ENCODE measurements around the gene MEGF11. TPM values are rescaled to one million over a fixed set of nuclear protein-coding genes. Genes with fewer than 3 reads are reported as not detected.

Gene MEGF11
- total RNA-seq, 4 donors from 2014 or later, result not detected

- Histone ChIP-seq H3K4me3 (no peak overlapping the region), H3K4me1 (no peaks in the 10 kb centered on the region), H3K9me3 (no peaks in the 10 kb centered on the region), H3K36me3 (no peaks in the 10 kb centered on the region), H3K27me3 (no peaks in the 10 kb centered on the region), H3K27ac (no peak overlapping the region)
- no peak for TF ChIP-seq CTCF (IDR thresholded peaks at IDR 0.05)
- TF ChIP-seq POLR2A (IDR thresholded peaks at IDR 0.05), result no peak
- peak in 1 of 3 donors; percentile 27 for DNase-seq
Observed at GRCh38 chr15:66072616-66073361, 180.8 kb downstream of the MEGF11 start.

- Histone ChIP-seq H3K4me1 (no peaks in the 10 kb centered on the region), H3K9me3 (no peaks in the 10 kb centered on the region), H3K27me3 (no peaks in the 10 kb centered on the region), H3K36me3 (no peaks in the 10 kb centered on the region), H3K4me3 (no peak overlapping the region), H3K27ac (no peak overlapping the region)
- DNase-seq, result no peak
- TF ChIP-seq CTCF (IDR thresholded peaks at IDR 0.05) (no peak), POLR2A (IDR thresholded peaks at IDR 0.05) (no peak)
Observed at GRCh38 chr15:66071921-66072295, 181.6 kb downstream of the MEGF11 start.

- H3K4me1 ChIP-seq, result no peaks in the 10 kb centered on the region
- no peak overlapping the region for H3K27ac ChIP-seq
- H3K4me3 ChIP-seq, result no peak overlapping the region
- no peaks in the 10 kb centered on the region for H3K27me3 ChIP-seq
- no peaks in the 10 kb centered on the region for H3K9me3 ChIP-seq
- no peak for DNase-seq
- TF ChIP-seq CTCF (IDR thresholded peaks at IDR 0.05), result no peak
- no peak for TF ChIP-seq POLR2A (IDR thresholded peaks at IDR 0.05)
- H3K36me3 ChIP-seq, result no peaks in the 10 kb centered on the region
Observed at GRCh38 chr15:66071160-66071920, 182.2 kb downstream of the MEGF11 start.

- Histone ChIP-seq H3K27me3 (no peaks in the 10 kb centered on the region), H3K9me3 (no peaks in the 10 kb centered on the region), H3K4me1 (no peaks in the 10 kb centered on the region), H3K27ac (no peak overlapping the region), H3K4me3 (no peak overlapping the region), H3K36me3 (no peaks in the 10 kb centered on the region)
- no peak for DNase-seq
- no peak for TF ChIP-seq POLR2A (IDR thresholded peaks at IDR 0.05)
- no peak for TF ChIP-seq CTCF (IDR thresholded peaks at IDR 0.05)
Observed at GRCh38 chr15:66070220-66070934, 183.2 kb downstream of the MEGF11 start.

- H3K9me3 ChIP-seq, result no peaks in the 10 kb centered on the region
Observed at GRCh38 chr15:66069751-66070150, 183.8 kb downstream of the MEGF11 start.

More at GRCh38 chr15:66069751-66070150, 183.8 kb downstream of the MEGF11 start:
- H3K4me1 ChIP-seq, result no peaks in the 10 kb centered on the region
- no peak overlapping the region for H3K4me3 ChIP-seq
- H3K36me3 ChIP-seq, result no peaks in the 10 kb centered on the region
- no peak for DNase-seq
- no peak overlapping the region for H3K27ac ChIP-seq
- TF ChIP-seq CTCF (IDR thresholded peaks at IDR 0.05), result no peak
- no peak for TF ChIP-seq POLR2A (IDR thresholded peaks at IDR 0.05)
- no peaks in the 10 kb centered on the region for H3K27me3 ChIP-seq

All from Peyer's patch (tissue), 4 donors.